OCI-LY7 (cell line): ENCODE results near the gene FOXP1. TPM values are rescaled to one million over a fixed set of nuclear protein-coding genes. Genes with fewer than 3 reads are reported as not detected.

Experiments used
- BruUV-seq: library from RNA; stranded (reverse); fragments of 400-500 nt; replicated peaks from 2 replicates; lab custom pipeline; 2021; lab: Mats Ljungman, UMichigan
- CTCF ChIA-PET: fragments of 300-600 bp; sonication (Branson Sonifier 250); formaldehyde crosslinking; loops from one replicate; lab custom pipeline; 2022; ENCODE audit warnings: antibody characterized with exemption; ENCODE audit not compliant: unreplicated experiment; lab: Charles Lee
- POLR2A ChIA-PET: fragments of 300-600 bp; sonication (Branson Sonifier 250); formaldehyde crosslinking; loops from one replicate; lab custom pipeline; 2022; ENCODE audit warnings: antibody characterized with exemption; lab: Charles Lee
- DNase-seq: peaks from one replicate; pipeline ENCODE4 v3.0.0-alpha.2; 2015; ENCODE audit warnings: low spot score
- H2AFZ ChIP-seq: fragments of 200-600 bp; sonication (generic), shearing (Covaris generic); 2 replicates; pipeline ENCODE4 v1.6.1; 2014; ENCODE audit warnings: mild to moderate bottlenecking, antibody characterized with exemption, low read length, moderate library complexity
- H3K27ac ChIP-seq: fragments of 200-600 bp; sonication (generic); 2 replicates; pipeline ENCODE4 v1.5.1; 2014; ENCODE audit warnings: mixed run types, low read depth, mild to moderate bottlenecking, moderate library complexity, low read length, inconsistent platforms; ENCODE audit not compliant: poor library complexity, severe bottlenecking
- H3K36me3 ChIP-seq: fragments of 200-600 bp; sonication (generic); 2 replicates; pipeline ENCODE4 v1.6.1; 2014; ENCODE audit warnings: mild to moderate bottlenecking, antibody characterized with exemption, low read length, moderate library complexity, mixed read lengths; ENCODE audit not compliant: insufficient read depth
- H3K4me1 ChIP-seq: fragments of 200-600 bp; sonication (generic); 2 replicates; pipeline ENCODE4 v1.5.1; 2014; ENCODE audit warnings: mild to moderate bottlenecking, low read length; ENCODE audit not compliant: insufficient read depth, poor library complexity, severe bottlenecking
- H3K4me2 ChIP-seq: fragments of 200-600 bp; sonication (generic); 2 replicates; pipeline ENCODE4 v1.6.1; 2014; ENCODE audit warnings: mild to moderate bottlenecking, low read length
- H3K4me3 ChIP-seq: fragments of 200-600 bp; sonication (generic); 2 replicates; pipeline ENCODE4 v1.5.1; 2014; ENCODE audit warnings: mild to moderate bottlenecking, low read depth, low read length; ENCODE audit not compliant: poor library complexity, severe bottlenecking
- H3K79me2 ChIP-seq: fragments of 200-600 bp; sonication (generic); 2 replicates; pipeline ENCODE4 v1.6.1; 2016; ENCODE audit warnings: low read depth, mild to moderate bottlenecking, low read length, moderate library complexity, mixed read lengths; ENCODE audit not compliant: insufficient read depth
- H3K9me2 ChIP-seq: fragments of 200-600 bp; sonication (generic); 2 replicates; pipeline ENCODE4 v1.6.1; 2016; ENCODE audit warnings: mild to moderate bottlenecking, low read length, mixed read lengths; ENCODE audit not compliant: insufficient read depth
- H3K9me3 ChIP-seq: fragments of 200-600 bp; sonication (generic); 2 replicates; pipeline ENCODE4 v1.6.1; 2014; ENCODE audit warnings: mild to moderate bottlenecking, mixed run types, low read length, mixed read lengths
- H4K20me1 ChIP-seq: fragments of 200-600 bp; sonication (generic); 2 replicates; pipeline ENCODE4 v1.6.1; 2014; ENCODE audit warnings: mild to moderate bottlenecking, antibody characterized with exemption, low read length, moderate library complexity, mixed read lengths; ENCODE audit not compliant: insufficient read depth
- EZH2phosphoT487 ChIP-seq: fragments of 200-600 bp; sonication (generic); IDR thresholded peaks from 2 replicates; pipeline ENCODE4 v1.6.1; 2018; ENCODE audit warnings: low read depth, borderline replicate concordance, mild to moderate bottlenecking, mixed run types, antibody characterized with exemption, low read length, moderate library complexity, mixed read lengths
- intact Hi-C: fragments of 100-400 bp; cut with micrococcal nuclease; formaldehyde crosslinking; loops from one replicate; pipeline ENCODE4 v1.10.0; 2022; ENCODE audit not compliant: unreplicated experiment
- total RNA-seq, 2 experiments: library from RNA; depleted of rRNA in 1 of 2; stranded (reverse); fragments of >200 nt in 1 of 2; shearing (Covaris generic) in 1 of 2; gene quantifications; 2 replicates each; pipeline ENCODE4 v1.2.3, GENCODE V29; 2014 to 2022
- TF ChIP-seq, protein P1 (sequence below): fragments of 200-600 bp; sonication (generic); conservative IDR thresholded peaks from 2 replicates; pipeline ENCODE4 v1.5.1; 2014; ENCODE audit warnings: mild to moderate bottlenecking, antibody characterized with exemption, low read length, moderate library complexity, mixed read lengths

Gene FOXP1
- total RNA-seq, 2 experiments from 2014 or later: 87.3 to 151 TPM

DNA sequence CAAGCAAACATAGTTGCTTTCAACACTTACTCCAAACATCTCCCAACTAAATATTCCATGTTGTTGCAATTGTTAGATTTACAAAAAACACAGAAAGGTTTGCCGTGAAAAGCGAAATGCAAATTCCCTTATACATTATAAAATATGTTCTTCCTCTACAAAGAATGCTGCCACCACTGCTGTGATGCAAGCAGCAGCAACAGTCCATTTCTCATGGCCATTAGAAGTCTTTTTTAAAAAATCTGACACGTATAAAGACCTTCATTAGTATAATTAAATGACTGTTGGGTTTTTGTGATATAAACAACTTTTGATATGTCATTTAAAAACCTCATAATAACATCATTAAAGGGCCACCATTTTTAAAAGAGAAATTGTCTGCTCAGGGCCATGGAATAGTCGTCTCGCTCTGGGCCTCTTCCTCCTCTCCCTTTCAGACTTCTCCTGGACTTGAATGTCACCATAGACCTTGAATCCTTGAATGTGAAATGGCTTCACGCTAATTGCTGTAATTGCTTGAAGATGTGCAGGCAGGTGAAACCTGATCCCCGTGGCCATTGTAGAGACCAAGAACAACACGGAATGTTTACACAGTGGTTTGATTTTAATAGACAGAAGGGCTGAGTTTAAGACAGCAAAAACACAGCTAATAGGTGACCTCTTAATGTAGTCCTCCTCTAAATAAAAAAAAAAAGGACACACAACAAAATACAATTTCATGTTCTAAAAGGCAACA lies 450.4 kb downstream of the FOXP1 start:
- Histone ChIP-seq H3K4me3 (no peak overlapping the region), H3K79me2 (peaks cover 34% of the 10 kb centered on the region), H2AFZ (no peak overlapping the region), H3K27ac (peak overlapping the region; percentile 46), H3K36me3 (no peaks in the 10 kb centered on the region), H3K4me1 (peaks cover 53% of the 10 kb centered on the region), H3K9me3 (no peaks in the 10 kb centered on the region), H3K4me2 (peak overlapping the region; percentile 92), H3K9me2 (no peaks in the 10 kb centered on the region), H4K20me1 (no peaks in the 10 kb centered on the region)
- no TSS peak for BruUV-seq
- no peak for TF ChIP-seq EZH2phosphoT487
- TF ChIP-seq, protein P1, sequence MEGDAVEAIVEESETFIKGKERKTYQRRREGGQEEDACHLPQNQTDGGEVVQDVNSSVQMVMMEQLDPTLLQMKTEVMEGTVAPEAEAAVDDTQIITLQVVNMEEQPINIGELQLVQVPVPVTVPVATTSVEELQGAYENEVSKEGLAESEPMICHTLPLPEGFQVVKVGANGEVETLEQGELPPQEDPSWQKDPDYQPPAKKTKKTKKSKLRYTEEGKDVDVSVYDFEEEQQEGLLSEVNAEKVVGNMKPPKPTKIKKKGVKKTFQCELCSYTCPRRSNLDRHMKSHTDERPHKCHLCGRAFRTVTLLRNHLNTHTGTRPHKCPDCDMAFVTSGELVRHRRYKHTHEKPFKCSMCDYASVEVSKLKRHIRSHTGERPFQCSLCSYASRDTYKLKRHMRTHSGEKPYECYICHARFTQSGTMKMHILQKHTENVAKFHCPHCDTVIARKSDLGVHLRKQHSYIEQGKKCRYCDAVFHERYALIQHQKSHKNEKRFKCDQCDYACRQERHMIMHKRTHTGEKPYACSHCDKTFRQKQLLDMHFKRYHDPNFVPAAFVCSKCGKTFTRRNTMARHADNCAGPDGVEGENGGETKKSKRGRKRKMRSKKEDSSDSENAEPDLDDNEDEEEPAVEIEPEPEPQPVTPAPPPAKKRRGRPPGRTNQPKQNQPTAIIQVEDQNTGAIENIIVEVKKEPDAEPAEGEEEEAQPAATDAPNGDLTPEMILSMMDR: no peak
- intact Hi-C loops: loop anchor here (5.0 kb wide), 3 partner anchors 126 to 379 kb away; no protein-coding TSS in a partner anchor
- CTCF ChIA-PET: no interaction called here
- POLR2A ChIA-PET: interaction anchor here (0.6 to 2.6 kb wide), 7 partner anchors 15 to 947 kb away, joined by 3 to 12 read pairs (median 3); no protein-coding TSS in a partner anchor
- no peak for DNase-seq

DNA sequence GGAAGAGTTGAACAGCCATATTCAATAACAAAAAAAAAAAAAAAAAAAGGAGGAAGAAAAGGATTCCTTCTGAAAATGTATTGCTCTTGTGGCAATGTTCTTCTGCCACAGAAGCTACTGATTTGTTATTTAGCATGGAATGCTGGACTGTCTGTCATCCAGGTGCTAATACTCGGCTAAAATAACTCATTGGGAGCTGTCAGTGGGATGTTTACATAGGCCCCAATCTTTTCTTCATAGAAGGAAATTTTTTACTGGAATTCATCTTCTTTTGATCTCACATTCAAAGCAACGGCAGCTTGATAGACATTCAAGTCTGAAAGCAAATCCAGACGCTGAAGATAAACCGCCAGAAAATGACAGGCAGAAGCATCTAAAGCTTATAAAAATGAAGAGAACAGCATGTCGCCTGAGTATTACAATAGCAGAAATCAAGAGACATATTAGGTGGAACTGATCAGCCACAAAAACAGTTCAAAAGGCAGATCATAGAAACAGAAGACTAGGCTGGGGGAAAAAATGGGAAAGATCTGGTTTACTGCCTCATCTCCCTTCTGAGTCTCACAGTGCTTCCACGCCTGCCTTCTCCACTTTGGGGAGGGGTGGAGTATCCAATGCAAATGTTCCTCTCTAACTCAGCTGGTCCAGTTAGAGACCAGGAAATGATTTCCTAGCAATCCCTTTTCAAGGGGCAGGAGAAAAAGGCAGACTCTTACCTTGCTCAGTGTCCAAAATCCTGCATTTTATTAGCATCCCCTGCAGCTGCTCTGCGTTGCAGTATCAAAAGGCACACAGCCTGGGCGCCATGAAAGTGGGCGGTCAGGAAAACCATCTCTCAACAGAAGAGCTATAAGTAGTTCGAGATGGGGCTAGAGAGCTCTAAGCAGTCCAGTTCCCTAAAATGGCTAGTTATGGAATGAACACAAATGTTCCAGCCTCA lies 451.9 kb downstream of the FOXP1 start:
- ChIA-PET POLR2A (interaction anchor here (0.6 to 2.6 kb wide), 26 partner anchors 11 to 456 kb away, joined by 3 to 12 read pairs (median 4); no protein-coding TSS in a partner anchor), CTCF (interaction anchor here (0.7 to 1.2 kb wide), 3 partner anchors 9 to 451 kb away, joined by 3 read pairs; no protein-coding TSS in a partner anchor)
- peak; percentile 44 for DNase-seq
- peak overlapping the region; percentile 57; the same call in 1 of the 2 replicates for H2AFZ ChIP-seq
- TF ChIP-seq, protein P1: no peak; the same call in 1 of the 2 replicates
- no peak for TF ChIP-seq EZH2phosphoT487
- H3K4me3 ChIP-seq: peak overlapping the region; percentile 85
- no peaks in the 10 kb centered on the region for H3K36me3 ChIP-seq
- H3K4me1 ChIP-seq: peaks cover 67% of the 10 kb centered on the region
- no TSS peak for BruUV-seq
- H3K27ac ChIP-seq: peak overlapping the region; percentile 96
- H3K79me2 ChIP-seq: peaks cover 49% of the 10 kb centered on the region
- no peaks in the 10 kb centered on the region for H4K20me1 ChIP-seq
- no peaks in the 10 kb centered on the region for H3K9me2 ChIP-seq
- no peaks in the 10 kb centered on the region for H3K9me3 ChIP-seq
- intact Hi-C loops: loop anchor here (5.0 kb wide), 3 partner anchors 124 to 381 kb away; no protein-coding TSS in a partner anchor
- peak overlapping the region; percentile 92 for H3K4me2 ChIP-seq
